BJ (cell line): ENCODE data around the gene NMT1. TPM values are rescaled to one million over a fixed set of nuclear protein-coding genes. Genes with fewer than 3 reads are reported as not detected.

Source experiments
- CTCF ChIA-PET: fragments of 350-600 bp; formaldehyde crosslinking; extraction: SDS; loops from one replicate; lab custom pipeline; 2021; ENCODE audit warnings: antibody characterized with exemption, inconsistent platforms; lab: Yijun Ruan, JAX
- POLR2A ChIA-PET: fragments of 300-600 bp; sonication (Branson Sonifier 250); formaldehyde crosslinking; extraction: SDS; loops from one replicate; lab custom pipeline; 2021; ENCODE audit warnings: antibody characterized with exemption; lab: Charles Lee
- DNase-seq: peaks from one replicate; pipeline ENCODE4 v3.0.0-alpha.2; 2011; ENCODE audit warnings: low read depth
- H3K27me3 ChIP-seq: 2 replicates; pipeline ENCODE4 v1.6.0; 2011; ENCODE audit warnings: low read length; ENCODE audit not compliant: control insufficient read depth, insufficient read depth
- H3K36me3 ChIP-seq: 2 replicates; pipeline ENCODE4 v1.5.1; 2011; ENCODE audit warnings: low read length; ENCODE audit not compliant: control insufficient read depth, insufficient read depth
- H3K4me3 ChIP-seq: 2 replicates; pipeline ENCODE4 v1.5.1; 2011; ENCODE audit warnings: low read depth, mild to moderate bottlenecking, control low read depth, low read length
- polyA plus RNA-seq: library from polyadenylated mRNA; depleted of rRNA; stranded (reverse); fragments of >200 nt; gene quantifications from 2 replicates; pipeline ENCODE4 v1.2.3, GENCODE V29; 2011
- TF ChIP-seq, protein P1 (sequence below): IDR thresholded peaks from 2 replicates; pipeline ENCODE4 v1.5.1; 2011; ENCODE audit warnings: low read depth, mild to moderate bottlenecking, control low read depth, inconsistent platforms, low read length, moderate library complexity; ENCODE audit not compliant: insufficient read depth

NMT1 gene
- polyA plus RNA-seq, 1 experiment, result 62.5 TPM

DNA sequence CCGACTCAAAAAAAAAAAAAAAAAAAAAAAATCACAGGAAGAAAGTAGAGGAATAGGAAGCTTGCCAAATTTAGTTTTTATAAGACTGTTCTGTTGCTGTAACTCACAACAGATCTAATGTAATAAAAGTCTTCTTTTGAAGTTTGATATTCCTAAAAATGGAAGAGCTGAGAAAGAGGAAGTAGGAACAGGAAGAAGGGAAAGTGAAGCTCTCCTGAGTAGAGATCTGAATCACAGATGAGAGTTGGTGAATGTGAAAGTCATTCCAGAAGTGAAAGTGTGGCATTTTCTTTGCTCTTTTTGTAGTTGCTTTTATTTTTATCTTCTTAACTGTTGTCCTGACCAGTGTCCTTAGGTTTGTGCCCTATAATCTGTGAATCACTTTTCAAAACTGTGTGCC, 2.1 kb downstream of the NMT1 start:
- ChIA-PET CTCF (interaction anchor here (0.8 to 2.7 kb wide), 2 partner anchors 36 to 72 kb away, joined by 3 to 9 read pairs; partner anchors contain the start of gene ACBD4), POLR2A (no interaction called here)
- H3K27me3 ChIP-seq, result no peaks in the 10 kb centered on the region
- H3K36me3 ChIP-seq, result no peaks in the 10 kb centered on the region
- TF ChIP-seq, protein P1, sequence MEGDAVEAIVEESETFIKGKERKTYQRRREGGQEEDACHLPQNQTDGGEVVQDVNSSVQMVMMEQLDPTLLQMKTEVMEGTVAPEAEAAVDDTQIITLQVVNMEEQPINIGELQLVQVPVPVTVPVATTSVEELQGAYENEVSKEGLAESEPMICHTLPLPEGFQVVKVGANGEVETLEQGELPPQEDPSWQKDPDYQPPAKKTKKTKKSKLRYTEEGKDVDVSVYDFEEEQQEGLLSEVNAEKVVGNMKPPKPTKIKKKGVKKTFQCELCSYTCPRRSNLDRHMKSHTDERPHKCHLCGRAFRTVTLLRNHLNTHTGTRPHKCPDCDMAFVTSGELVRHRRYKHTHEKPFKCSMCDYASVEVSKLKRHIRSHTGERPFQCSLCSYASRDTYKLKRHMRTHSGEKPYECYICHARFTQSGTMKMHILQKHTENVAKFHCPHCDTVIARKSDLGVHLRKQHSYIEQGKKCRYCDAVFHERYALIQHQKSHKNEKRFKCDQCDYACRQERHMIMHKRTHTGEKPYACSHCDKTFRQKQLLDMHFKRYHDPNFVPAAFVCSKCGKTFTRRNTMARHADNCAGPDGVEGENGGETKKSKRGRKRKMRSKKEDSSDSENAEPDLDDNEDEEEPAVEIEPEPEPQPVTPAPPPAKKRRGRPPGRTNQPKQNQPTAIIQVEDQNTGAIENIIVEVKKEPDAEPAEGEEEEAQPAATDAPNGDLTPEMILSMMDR, result no peak
- H3K4me3 ChIP-seq, result no peak overlapping the region
- no peak for DNase-seq

DNA sequence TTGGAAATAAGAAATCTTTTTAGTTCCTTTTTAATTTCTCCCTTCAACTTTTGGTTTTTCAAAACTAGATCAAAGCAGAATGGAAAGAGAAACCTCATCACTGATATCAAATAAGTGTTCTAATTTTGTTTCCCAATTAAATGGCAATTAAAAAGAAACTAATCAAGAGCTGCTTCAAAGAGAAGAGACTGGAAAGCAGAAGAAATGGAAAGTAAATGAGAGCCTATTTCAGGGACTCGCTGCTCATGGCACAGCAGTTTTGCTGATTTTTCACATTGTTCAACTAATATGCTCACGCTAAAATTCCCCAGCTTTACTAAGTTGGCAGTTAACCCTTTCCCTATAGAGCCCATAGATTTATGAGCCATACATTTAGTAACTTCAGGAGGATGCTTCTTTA, 6.5 kb downstream of the NMT1 start:
- CTCF ChIA-PET, result interaction anchor here (3.3 kb wide), 1 partner anchor 32 kb away, joined by 10 read pairs; no protein-coding TSS in a partner anchor
- Histone ChIP-seq H3K4me3 (no peak overlapping the region), H3K36me3 (peaks cover 3% of the 10 kb centered on the region), H3K27me3 (no peaks in the 10 kb centered on the region)
- TF ChIP-seq, protein P1, result no peak
- POLR2A ChIA-PET, result no interaction called here
- DNase-seq, result no peak

DNA sequence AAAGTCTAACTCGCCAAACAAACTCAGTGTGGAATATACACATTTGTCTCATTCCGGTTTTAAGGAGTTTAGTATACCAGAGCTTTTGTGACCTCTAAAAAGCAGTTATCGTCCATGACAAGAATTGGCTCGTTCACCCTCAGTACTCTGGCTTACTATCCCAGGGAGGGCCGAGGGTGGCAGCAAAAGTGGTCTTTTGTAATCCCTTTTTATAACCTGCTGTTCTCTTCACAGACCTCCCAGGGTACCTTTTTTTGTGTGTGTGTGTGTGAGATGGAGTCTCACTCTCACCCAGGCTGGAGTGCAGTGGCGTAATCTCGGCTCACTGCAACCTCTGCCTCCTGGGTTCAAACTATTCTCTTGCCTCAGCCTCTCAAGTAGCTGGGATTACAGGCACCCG, 8.9 kb downstream of the NMT1 start:
- no peak overlapping the region for H3K4me3 ChIP-seq
- ChIA-PET CTCF (interaction anchor here (0.9 to 1.1 kb wide), 4 partner anchors 20 to 79 kb away, joined by 3 to 4 read pairs (median 4); no protein-coding TSS in a partner anchor), POLR2A (no interaction called here)
- peaks cover 3% of the 10 kb centered on the region for H3K36me3 ChIP-seq
- no peaks in the 10 kb centered on the region for H3K27me3 ChIP-seq
- TF ChIP-seq, protein P1, result no peak
- DNase-seq, result no peak

DNA sequence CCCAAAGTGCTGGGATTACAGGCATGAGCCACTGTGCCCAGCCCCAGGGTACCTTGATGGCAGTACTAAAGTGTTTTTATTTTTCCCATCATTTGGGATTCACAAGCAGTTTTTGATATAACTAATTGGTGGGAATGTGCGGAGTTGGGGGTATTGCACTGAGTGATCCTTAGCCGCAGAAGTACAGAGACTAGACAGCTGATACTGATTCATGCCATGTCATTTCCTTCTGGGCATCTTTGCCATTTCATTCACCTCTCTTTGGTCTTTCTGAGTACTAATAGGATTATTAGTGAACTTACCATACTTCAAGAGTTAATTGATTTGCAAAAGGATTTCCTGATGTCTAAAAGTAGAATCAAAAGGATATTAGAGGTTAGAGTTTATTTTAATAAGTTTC, 9.7 kb downstream of the NMT1 start:
- no peak for DNase-seq
- ChIA-PET CTCF (interaction anchor here (0.9 to 1.1 kb wide), 4 partner anchors 21 to 78 kb away, joined by 3 to 4 read pairs (median 4); no protein-coding TSS in a partner anchor), POLR2A (no interaction called here)
- Histone ChIP-seq H3K4me3 (no peak overlapping the region), H3K27me3 (no peaks in the 10 kb centered on the region), H3K36me3 (peaks cover 3% of the 10 kb centered on the region)
- TF ChIP-seq, protein P1, result no peak

DNA sequence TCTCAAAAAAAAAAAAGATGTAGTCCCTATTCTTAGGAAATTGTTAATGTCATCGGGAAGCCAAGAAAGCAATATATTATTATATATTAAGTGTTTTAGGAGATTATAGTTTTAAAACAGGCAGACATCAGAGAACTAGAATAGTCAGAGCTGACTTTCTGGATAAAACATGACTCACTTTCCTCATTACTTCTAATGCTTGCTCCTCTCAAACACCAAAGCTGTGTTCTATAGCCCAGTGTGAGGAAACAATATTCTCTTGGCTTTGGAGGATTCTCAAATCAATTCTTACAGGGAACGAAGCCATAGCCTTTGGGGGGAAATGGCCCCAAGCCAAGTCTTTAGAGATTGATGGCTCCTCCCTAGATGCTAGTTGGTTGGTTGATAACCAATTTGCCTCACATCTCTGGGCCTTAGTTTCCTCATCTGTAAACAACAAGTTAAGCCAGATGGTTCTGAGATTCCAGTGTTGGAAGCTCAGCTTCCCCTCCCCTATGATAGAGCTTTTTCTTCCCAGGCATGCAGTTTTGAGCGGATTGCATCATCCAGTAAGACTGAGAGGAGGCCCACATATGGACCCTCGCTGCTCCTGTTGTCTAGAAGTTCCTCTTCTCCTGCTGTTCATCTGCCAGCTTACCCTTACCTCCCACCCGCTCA, 12.4 kb downstream of the NMT1 start:
- ChIA-PET CTCF (interaction anchor here (0.7 to 2.1 kb wide), 6 partner anchors 9 to 153 kb away, joined by 3 to 7 read pairs (median 5); partner anchors contain the start of genes ACBD4, NMT1 and PLCD3), POLR2A (interaction anchor here (0.5 to 1.0 kb wide), 3 partner anchors 12 to 985 kb away, joined by 3 to 7 read pairs (median 5); partner anchors contain the start of gene NMT1)

More for the DNA sequence above, 12.4 kb downstream of the NMT1 start:
- Histone ChIP-seq H3K27me3 (no peaks in the 10 kb centered on the region), H3K36me3 (peaks cover 4% of the 10 kb centered on the region), H3K4me3 (no peak overlapping the region)
- TF ChIP-seq, protein P1, result no peak
- peak; percentile 63 for DNase-seq
